Measurements from ENCODE around the gene FJX1.

Gene FJX1

DNA sequence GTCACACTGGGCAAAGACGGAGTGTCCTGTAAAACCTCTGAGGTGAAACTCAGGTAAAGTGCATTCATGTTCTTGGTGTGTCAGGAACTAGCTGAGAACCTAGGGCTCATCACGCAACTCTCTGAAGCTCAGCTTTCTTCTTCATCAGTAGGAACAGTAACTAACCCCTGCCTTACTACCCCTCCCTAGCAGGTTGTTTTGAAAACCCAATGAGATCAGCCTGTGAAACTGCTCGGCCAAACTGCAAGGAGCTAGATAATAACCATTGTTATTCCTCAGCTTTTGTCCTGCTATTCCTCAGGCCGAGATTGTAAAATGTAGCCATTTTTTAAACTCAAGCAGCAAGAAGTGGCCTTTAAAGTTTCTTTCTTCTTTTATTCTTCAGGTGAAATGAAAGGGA is 9.8 kb upstream of the FJX1 start:
- no peak for DNase-seq

GRCh38 chr11:35609656-35610055 is 8.6 kb upstream of the FJX1 start:
- no peak for DNase-seq

DNA sequence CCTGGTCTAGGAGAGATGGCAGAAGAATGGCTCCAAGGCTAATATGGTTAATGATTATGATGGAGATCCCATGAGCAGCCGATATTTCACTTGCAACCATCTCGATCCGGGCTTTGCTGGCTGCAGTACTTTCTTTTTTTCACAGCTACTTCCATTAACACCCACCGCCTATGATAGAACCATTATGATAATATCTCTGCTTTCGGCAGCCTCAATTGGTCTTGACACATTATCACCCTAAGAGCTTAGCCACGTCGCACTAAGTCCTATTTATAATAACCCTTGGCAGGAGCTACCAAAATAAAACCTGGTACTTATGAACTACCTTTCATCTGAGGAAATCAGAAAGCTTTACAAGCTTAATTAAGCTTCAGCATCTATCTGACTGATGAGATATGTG is 7.6 kb upstream of the FJX1 start:
- DNase-seq, result no peak

DNA sequence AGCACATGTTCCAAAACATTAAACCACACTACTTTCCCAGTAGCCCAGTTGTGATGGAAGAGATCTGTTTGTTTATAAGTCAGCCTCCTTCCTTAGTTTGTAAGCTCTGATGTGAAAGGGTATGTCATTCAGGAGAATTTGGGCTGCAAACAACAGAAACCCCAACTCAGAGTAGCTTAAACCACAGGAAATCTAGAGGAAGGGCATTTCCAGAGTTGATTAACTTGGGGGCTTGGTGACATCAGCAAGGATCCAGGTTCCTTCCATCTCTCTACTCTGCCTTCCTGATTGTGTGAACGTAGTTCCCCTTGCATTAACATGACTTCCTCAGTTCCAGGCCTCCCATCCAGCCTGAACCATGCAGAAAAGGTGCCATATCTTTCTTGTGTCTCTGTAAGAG is 6.5 kb upstream of the FJX1 start:
- DNase-seq, result no peak

DNA sequence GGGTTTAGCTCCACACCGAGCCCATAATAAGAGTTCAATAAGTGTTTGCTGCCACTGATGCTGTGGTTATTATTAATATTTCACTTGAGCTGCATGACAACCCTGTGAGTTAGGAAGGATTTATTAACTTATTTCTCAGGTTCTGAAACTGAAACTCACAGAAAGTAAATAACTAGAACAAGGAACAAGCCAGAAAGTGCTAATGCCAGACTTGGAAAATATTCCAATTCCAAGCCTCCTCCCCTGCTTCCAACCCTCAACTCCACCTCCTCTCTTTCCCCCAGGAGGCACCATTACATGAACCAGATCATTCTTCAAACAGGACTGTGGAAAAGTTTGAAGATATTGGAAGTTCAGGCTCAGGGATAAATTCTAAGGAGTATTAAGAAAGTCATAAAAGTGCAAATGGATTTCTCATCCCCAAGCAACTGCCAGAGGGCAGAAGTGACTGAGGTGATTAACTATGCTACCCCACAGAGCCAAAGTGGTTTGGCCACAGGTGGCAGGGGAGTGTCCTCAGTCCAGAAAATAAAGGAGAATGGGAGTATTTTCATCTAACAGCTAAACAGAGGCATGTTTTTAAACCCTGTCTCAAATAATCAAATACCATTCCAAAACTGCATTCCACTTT is 3.2 kb upstream of the FJX1 start:
- no peak for DNase-seq

- DNase-seq, result no peak
Observed at GRCh38 chr11:35615921-35616900, 2.0 kb upstream of the FJX1 start.

DNA sequence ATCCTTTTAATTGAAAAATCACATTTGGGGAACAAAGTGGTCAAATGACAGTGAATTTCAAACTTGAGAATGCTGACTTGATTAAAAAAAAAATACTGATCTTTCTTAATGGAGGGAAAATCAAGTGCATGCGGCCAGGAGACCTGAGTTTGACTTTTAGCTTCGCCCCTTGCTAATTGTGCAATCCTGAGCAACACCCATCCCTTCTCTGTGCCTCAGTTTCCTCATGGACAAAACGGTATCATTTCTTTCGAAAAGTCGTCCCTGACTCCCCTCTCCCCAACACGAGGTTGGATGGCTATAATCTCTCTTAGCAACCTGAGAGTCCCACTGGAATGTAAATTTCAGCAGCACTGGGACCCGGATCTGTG is 959 bp upstream of the FJX1 start:
- DNase-seq, result no peak

DNA sequence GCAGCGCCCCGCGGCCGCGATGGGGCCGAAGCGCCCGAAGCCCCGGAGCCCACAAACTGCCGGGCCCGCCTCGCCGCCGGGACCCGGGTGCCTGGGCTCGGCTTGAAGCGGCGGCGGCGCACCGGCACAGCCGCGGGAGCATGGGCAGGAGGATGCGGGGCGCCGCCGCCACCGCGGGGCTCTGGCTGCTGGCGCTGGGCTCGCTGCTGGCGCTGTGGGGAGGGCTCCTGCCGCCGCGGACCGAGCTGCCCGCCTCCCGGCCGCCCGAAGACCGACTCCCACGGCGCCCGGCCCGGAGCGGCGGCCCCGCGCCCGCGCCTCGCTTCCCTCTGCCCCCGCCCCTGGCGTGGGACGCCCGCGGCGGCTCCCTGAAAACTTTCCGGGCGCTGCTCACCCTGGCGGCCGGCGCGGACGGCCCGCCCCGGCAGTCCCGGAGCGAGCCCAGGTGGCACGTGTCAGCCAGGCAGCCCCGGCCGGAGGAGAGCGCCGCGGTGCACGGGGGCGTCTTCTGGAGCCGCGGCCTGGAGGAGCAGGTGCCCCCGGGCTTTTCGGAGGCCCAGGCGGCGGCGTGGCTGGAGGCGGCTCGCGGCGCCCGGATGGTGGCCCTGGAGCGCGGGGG is 346 bp downstream of the FJX1 start:
- DNase-seq, result no peak

DNA sequence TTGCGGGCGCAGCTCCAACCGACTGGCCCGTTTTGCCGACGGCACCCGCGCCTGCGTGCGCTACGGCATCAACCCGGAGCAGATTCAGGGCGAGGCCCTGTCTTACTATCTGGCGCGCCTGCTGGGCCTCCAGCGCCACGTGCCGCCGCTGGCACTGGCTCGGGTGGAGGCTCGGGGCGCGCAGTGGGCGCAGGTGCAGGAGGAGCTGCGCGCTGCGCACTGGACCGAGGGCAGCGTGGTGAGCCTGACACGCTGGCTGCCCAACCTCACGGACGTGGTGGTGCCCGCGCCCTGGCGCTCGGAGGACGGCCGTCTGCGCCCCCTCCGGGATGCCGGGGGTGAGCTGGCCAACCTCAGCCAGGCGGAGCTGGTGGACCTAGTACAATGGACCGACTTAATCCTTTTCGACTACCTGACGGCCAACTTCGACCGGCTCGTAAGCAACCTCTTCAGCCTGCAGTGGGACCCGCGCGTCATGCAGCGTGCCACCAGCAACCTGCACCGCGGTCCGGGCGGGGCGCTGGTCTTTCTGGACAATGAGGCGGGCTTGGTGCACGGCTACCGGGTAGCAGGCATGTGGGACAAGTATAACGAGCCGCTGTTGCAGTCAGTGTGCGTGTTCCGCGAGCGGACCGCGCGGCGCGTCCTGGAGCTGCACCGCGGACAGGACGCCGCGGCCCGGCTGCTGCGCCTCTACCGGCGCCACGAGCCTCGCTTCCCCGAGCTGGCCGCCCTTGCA is 1.0 kb downstream of the FJX1 start:
- DNase-seq, result no peak

- DNase-seq, result no peak
Observed at GRCh38 chr11:35619855-35620640, 1.8 kb downstream of the FJX1 start.

GRCh38 chr11:35620795-35621194 is 2.5 kb downstream of the FJX1 start:
- DNase-seq, result no peak

DNA sequence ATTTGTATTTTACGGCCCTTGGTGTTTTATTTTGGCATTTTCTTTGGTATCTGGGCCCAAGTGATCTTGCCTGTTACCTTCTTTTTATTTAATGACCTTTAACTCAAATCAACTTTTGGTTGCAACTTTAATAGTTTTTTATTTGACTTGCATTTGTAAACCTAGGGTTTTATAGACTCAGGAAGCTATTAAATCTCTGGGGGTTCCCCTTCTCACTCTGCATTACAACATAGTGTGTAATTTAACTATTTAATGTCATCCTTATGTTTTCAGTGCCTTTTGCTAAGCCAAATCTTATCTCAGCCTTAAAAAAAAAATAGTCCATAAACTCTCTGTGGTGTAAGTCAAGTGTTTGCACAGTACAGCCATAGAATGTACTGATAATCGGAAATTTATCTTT is 3.4 kb downstream of the FJX1 start:
- no peak for DNase-seq

- DNase-seq, result no peak
Observed at GRCh38 chr11:35622070-35622469, 3.8 kb downstream of the FJX1 start.

DNA sequence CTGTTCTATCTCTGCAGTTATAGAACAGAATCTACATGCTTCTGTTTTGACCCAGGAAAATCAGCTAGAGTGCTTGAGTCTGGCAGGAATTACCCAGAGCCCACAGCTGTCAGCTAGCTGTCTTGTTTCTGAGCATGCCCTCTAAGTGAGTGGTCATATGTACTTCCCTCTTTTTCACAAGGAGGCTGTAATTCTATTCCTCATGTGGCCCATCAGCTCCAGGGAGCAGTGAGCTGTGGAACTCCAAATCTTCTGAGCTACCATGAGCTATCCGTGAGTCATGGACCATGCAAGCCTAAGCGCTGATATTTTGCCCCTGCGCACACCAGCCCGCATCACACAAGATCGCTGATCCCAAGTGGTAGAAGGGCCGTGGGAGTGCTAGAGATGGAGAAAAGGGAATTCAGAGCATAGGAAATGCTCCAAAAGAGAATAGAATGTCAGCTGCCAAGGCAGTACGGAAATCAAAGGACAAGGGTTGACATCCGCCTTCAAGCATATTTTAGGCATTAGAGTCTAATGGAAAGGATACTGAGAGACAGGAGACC is 5.4 kb downstream of the FJX1 start:
- DNase-seq, result no peak

DNA sequence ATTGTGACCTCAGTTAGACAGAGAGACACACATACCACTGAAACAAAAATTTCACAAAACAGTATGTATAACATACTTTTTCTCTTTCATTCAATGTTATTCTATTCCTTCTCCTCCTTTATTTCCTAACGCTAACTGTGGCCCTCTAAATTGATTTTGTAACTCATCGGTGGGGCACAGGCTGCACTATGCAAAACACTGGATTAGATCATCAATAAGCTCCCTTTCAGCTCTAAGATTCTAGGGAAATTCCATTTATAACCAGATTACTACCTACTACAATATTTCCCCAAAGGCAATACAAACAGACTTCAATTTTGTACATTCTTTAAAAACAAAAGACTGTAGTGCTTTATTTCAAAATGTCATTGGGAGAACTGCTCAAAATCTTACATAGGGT is 6.1 kb downstream of the FJX1 start:
- no peak for DNase-seq

- no peak for DNase-seq
Observed at GRCh38 chr11:35624781-35625180, 6.5 kb downstream of the FJX1 start.

GRCh38 chr11:35626501-35626900 is 8.2 kb downstream of the FJX1 start:
- DNase-seq, result no peak

GRCh38 chr11:35629511-35629910 is 11.3 kb downstream of the FJX1 start:
- DNase-seq, result no peak

DNA sequence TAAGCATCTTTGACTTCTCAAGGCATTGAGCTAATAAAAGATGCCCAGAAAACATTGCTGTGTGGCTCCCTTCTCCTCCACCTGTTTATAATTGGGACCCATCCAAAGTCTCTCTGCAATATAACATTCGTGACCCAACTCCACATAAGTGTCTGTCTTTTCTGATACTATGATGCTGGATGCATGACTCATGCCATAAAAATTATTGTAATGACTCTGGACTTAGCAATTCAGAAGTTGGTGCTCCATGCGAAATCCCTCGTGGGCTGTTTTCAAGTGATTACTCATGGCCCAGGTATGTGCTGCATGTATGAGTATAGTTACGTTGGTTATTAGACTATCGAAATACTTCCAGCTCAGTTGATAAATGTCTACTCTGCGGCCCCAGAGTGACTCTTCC is 11.7 kb downstream of the FJX1 start:
- no peak for DNase-seq

GRCh38 chr11:35631891-35632290 is 13.6 kb downstream of the FJX1 start:
- no peak for DNase-seq

DNA sequence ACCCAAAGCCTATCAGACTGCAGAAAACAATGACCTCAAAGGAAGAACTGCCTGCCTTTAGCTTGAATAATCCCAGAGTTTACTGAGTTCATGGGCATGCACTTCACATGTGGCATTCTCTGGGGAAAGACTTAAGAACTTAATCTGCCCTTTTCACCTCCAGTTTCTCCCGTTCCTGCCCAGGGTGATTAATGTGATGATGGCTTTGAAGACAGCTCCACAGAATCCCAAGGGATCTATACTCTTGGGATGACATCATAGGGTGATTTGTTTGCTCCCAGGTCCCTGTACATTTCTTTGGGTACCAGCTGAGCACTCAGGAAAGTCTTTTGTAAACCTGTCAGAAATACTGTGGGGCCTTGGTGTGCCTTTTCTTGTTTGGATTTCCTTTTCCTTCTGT is 14.0 kb downstream of the FJX1 start:
- DNase-seq, result no peak

DNA sequence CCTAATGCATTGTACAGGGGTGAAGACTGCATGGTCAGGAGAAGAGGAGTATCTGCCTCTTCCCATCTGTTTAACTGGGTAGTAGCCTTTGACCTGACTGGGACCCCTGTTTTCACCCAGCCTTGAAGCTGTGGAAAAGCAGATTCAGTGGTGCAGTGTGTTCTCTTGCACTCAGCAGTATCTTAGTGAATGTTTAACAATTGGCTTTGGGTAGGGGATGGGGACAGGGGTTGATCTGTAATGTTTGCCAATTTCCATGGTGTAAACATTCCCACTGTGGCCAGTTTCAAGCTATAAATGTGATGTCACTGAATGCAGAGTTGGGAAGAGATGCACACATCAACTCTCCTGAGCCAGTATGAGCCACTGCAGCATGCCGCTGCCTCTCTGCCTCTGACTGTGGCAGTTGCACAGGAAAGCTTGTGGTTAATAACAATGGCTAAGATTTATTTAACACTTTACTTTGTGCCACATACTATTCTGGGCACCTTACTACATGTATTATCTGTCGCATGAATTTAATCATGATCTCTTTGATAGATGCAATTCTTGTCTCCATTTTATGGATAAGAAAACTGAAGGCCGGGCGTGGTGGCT is 15.7 kb downstream of the FJX1 start:
- no peak for DNase-seq

Measured in GOT3 (cell line).